ENCODE results near the gene UBE2L5.

DNA sequence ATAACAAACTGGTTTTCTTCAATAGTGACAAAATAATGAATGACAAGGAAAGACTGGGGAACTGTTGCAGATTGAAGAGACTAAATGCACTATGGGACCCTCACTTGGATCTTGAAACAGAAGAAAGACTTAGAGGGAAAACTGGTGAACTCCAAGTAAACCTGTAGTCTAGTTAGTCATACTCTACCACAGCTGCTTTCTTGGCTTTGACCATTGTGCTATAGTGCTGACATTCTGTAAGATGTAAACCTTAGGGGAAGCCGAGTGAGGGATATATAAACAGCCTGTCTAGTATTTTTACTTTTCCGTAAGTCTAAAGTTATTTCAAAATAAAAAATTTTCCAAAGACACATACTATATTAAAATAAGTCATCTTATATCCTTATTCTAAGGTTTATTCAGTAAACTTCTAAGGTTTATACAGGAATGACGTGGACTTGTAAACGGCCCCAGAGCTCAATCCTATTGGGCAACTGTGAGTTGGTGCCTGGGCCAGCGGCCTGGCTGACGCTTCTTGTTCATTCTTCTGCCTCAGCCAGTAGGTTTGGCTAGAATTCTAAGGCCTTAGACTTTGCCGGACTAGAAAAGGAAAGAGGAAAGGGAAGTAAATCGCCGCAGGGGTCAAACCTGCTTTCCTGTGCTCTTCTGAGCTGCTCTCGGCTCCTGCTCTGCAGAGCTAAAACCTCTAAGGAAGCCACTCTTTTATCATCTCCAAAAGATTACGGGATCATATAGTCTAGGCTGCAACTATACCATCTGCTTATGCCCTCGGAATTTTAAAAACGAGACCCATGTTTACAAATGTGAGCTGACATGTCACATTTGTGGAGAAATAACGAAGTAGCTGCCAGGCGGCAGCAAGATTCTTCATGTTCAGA is 33.6 kb upstream of the UBE2L5 start:
- no peak for TF ChIP-seq MXI1 (IDR thresholded peaks at IDR 0.05; ENCODE audit: borderline replicate concordance, low read depth, low read length)
- peak; percentile 39; the same call in 1 of the 2 replicates for TF ChIP-seq POLR2A (IDR thresholded peaks at IDR 0.05; ENCODE audit: low read depth, low read length)
- TF ChIP-seq, protein P1, sequence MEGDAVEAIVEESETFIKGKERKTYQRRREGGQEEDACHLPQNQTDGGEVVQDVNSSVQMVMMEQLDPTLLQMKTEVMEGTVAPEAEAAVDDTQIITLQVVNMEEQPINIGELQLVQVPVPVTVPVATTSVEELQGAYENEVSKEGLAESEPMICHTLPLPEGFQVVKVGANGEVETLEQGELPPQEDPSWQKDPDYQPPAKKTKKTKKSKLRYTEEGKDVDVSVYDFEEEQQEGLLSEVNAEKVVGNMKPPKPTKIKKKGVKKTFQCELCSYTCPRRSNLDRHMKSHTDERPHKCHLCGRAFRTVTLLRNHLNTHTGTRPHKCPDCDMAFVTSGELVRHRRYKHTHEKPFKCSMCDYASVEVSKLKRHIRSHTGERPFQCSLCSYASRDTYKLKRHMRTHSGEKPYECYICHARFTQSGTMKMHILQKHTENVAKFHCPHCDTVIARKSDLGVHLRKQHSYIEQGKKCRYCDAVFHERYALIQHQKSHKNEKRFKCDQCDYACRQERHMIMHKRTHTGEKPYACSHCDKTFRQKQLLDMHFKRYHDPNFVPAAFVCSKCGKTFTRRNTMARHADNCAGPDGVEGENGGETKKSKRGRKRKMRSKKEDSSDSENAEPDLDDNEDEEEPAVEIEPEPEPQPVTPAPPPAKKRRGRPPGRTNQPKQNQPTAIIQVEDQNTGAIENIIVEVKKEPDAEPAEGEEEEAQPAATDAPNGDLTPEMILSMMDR (conservative IDR thresholded peaks at IDR 0.05; ENCODE audit: low read depth, low read length) = no peak
- no peak for TF ChIP-seq MAFK (IDR thresholded peaks at IDR 0.05; ENCODE audit: low read depth, low read length)
- no peak for TF ChIP-seq RCOR1 (IDR thresholded peaks at IDR 0.05; ENCODE audit: insufficient replicate concordance, low read length)
- TF ChIP-seq MAZ (IDR thresholded peaks at IDR 0.05; ENCODE audit: borderline replicate concordance, low read depth, low read length) = no peak
- TF ChIP-seq SMC3 (IDR thresholded peaks at IDR 0.05; ENCODE audit: low read depth, low read length) = no peak
- no peak for TF ChIP-seq NFE2L2 (IDR thresholded peaks at IDR 0.05; ENCODE audit: low read depth, low read length)
